B cell (primary cell): Measurements from ENCODE around the gene DUSP18.

Experiments
- EZH2 ChIP-seq: IDR thresholded peaks from 2 replicates; pipeline ENCODE4 v1.6.1; 2012; ENCODE audit warnings: borderline replicate concordance, low read depth, mild to moderate bottlenecking, moderate library complexity, low read length; ENCODE audit not compliant: insufficient read depth, poor library complexity, severe bottlenecking
- TF ChIP-seq, protein P1 (sequence below): fragments of 200-600 bp; IDR thresholded peaks from one replicate; pipeline ENCODE4 v1.8.0; 2022; ENCODE audit warnings: antibody characterized with exemption, mild to moderate bottlenecking

GRCh38 chr22:30637701-30638114, 30.0 kb downstream of the DUSP18 start:
- TF ChIP-seq, protein P1, sequence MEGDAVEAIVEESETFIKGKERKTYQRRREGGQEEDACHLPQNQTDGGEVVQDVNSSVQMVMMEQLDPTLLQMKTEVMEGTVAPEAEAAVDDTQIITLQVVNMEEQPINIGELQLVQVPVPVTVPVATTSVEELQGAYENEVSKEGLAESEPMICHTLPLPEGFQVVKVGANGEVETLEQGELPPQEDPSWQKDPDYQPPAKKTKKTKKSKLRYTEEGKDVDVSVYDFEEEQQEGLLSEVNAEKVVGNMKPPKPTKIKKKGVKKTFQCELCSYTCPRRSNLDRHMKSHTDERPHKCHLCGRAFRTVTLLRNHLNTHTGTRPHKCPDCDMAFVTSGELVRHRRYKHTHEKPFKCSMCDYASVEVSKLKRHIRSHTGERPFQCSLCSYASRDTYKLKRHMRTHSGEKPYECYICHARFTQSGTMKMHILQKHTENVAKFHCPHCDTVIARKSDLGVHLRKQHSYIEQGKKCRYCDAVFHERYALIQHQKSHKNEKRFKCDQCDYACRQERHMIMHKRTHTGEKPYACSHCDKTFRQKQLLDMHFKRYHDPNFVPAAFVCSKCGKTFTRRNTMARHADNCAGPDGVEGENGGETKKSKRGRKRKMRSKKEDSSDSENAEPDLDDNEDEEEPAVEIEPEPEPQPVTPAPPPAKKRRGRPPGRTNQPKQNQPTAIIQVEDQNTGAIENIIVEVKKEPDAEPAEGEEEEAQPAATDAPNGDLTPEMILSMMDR = no peak
- TF ChIP-seq EZH2 = no peak
